Neural cell (in vitro differentiated cells): ENCODE measurements around the gene ANKS1B.

ENCODE experiments used
- CTCF ChIP-seq: fragments of 450-650 bp; IDR thresholded peaks from 2 replicates; pipeline ENCODE4 v1.5.1; 2014; ENCODE audit warnings: antibody characterized with exemption, mild to moderate bottlenecking, moderate library complexity; ENCODE audit not compliant: poor library complexity, severe bottlenecking
- POLR2AphosphoS5 ChIP-seq: IDR thresholded peaks from 2 replicates; pipeline ENCODE4 v1.6.1; 2012
- REST ChIP-seq: IDR thresholded peaks from 2 replicates; pipeline ENCODE4 v1.6.1; 2012; ENCODE audit warnings: borderline replicate concordance
- SMC3 ChIP-seq: fragments of 450-650 bp; conservative IDR thresholded peaks from 2 replicates; pipeline ENCODE4 v1.6.1; 2014; ENCODE audit warnings: antibody characterized with exemption, mild to moderate bottlenecking, moderate library complexity; ENCODE audit not compliant: poor library complexity

GRCh38 chr12:98974767-98975381 is 1009.9 kb downstream of the ANKS1B start:
- no peak for TF ChIP-seq SMC3
- no peak for TF ChIP-seq CTCF
- no peak for TF ChIP-seq POLR2AphosphoS5
- TF ChIP-seq REST, result no peak
